H1 (cell line): ENCODE results near the gene RBM26. TPM values are rescaled to one million over a fixed set of nuclear protein-coding genes. Genes with fewer than 3 reads are reported as not detected.

ENCODE experiments used
- CTCF ChIA-PET: fragments of 300-600 bp; sonication (Branson Sonifier 250); formaldehyde crosslinking; loops from one replicate; lab custom pipeline; 2021; ENCODE audit not compliant: partially characterized antibody; lab: Charles Lee
- POLR2A ChIA-PET: fragments of 300-600 bp; sonication (Branson Sonifier 250); formaldehyde crosslinking; loops from one replicate; lab custom pipeline; 2021; ENCODE audit warnings: inconsistent platforms; ENCODE audit not compliant: partially characterized antibody; lab: Charles Lee
- DNase-seq, 2 experiments: peaks; one replicate each; pipeline versions ENCODE4 v3.0.0 to v3.0.0-alpha.2; 2010 to 2022; ENCODE audit warnings: low spot score in 2 of 2, low read depth in 1 of 2, mixed read lengths in 1 of 2
- FAIRE-seq: peaks from 2 replicates; lab custom pipeline; 2011; peaks lifted over from hg19 to GRCh38; lab: Jason Lieb, UNC
- H2AFZ ChIP-seq: 2 replicates; pipeline ENCODE4 v1.8.1; 2012; ENCODE audit warnings: low read length, inconsistent platforms
- H2AK5ac ChIP-seq: 2 replicates; pipeline ENCODE4 v1.6.1; 2013; ENCODE audit warnings: low read depth, low read length
- H2BK120ac ChIP-seq: replicated peaks from 2 replicates; pipeline ENCODE3; 2013; ENCODE audit warnings: low read depth, low read length, inconsistent platforms
- H2BK12ac ChIP-seq: 2 replicates; pipeline ENCODE4 v1.6.1; 2013; ENCODE audit warnings: low read depth, low read length
- H2BK15ac ChIP-seq: 2 replicates; pipeline ENCODE4 v1.6.1; 2013; ENCODE audit warnings: low read length
- H2BK20ac ChIP-seq: 2 replicates; pipeline ENCODE4 v1.6.1; 2013; ENCODE audit warnings: low read length
- H2BK5ac ChIP-seq: 2 replicates; pipeline ENCODE4 v1.6.1; 2013; ENCODE audit warnings: low read depth, low read length
- H3K14ac ChIP-seq: 2 replicates; pipeline ENCODE4 v1.6.1; 2013; ENCODE audit warnings: inconsistent platforms; ENCODE audit not compliant: insufficient read length
- H3K18ac ChIP-seq: 2 replicates; pipeline ENCODE4 v1.6.1; 2013; ENCODE audit warnings: low read length; ENCODE audit errors: extremely low read depth
- H3K23ac ChIP-seq: 2 replicates; pipeline ENCODE4 v1.6.1; 2013; ENCODE audit warnings: inconsistent platforms; ENCODE audit not compliant: insufficient read length
- H3K23me2 ChIP-seq: 2 replicates; pipeline ENCODE4 v1.6.1; 2013; ENCODE audit warnings: low read depth, low read length
- H3K27ac ChIP-seq: 2 replicates; pipeline ENCODE4 v1.6.1; 2011; ENCODE audit warnings: low read depth, low read length, inconsistent platforms
- H3K27me3 ChIP-seq, 4 experiments: replicated peaks in 1 of 4; 1 replicate in 1 of 4; 2 replicates in 3 of 4; pipeline versions ENCODE4 v1.6.1 to v1.8.1; 2011 to 2013; ENCODE audit warnings: low read length in 3 of 4, mild to moderate bottlenecking in 3 of 4, inconsistent platforms in 2 of 4, mixed read lengths in 2 of 4, moderate library complexity in 1 of 4; ENCODE audit not compliant: control insufficient read depth in 3 of 4, insufficient read depth in 3 of 4; ENCODE audit errors: extremely low read depth in 1 of 4
- H3K36me3 ChIP-seq, 4 experiments: 2 replicates each; pipeline versions ENCODE4 v1.6.1 to v1.8.1; 2011 to 2013; ENCODE audit warnings: mild to moderate bottlenecking in 4 of 4, low read length in 3 of 4, moderate library complexity in 2 of 4, control low read depth in 1 of 4, inconsistent platforms in 1 of 4; ENCODE audit not compliant: insufficient read depth in 4 of 4, control insufficient read depth in 2 of 4
- H3K4ac ChIP-seq: replicated peaks from 2 replicates; pipeline ENCODE3; 2013; ENCODE audit warnings: low read length, low read depth, mixed read lengths, inconsistent platforms; ENCODE audit not compliant: insufficient read length
- H3K4me1 ChIP-seq, 4 experiments: replicated peaks in 1 of 4; 1 replicate in 1 of 4; 2 replicates in 3 of 4; pipeline versions ENCODE4 v1.6.1 to v1.8.1; 2011 to 2013; ENCODE audit warnings: low read length in 3 of 4, inconsistent platforms in 2 of 4, mixed read lengths in 1 of 4; ENCODE audit not compliant: insufficient read depth in 4 of 4, control insufficient read depth in 3 of 4
- H3K4me2 ChIP-seq, 2 experiments: 2 replicates each; pipeline versions ENCODE4 v1.6.1 to v1.8.1; 2011 to 2013; ENCODE audit warnings: low read depth in 2 of 2, low read length in 2 of 2, control low read depth in 1 of 2, inconsistent platforms in 1 of 2, mild to moderate bottlenecking in 1 of 2; ENCODE audit not compliant: insufficient read depth in 1 of 2
- H3K4me3 ChIP-seq, 4 experiments: fragments of 200-600, 300-600 bp in 1 of 4; sonication (generic), shearing (Covaris generic), sonication (Bioruptor Twin) in 1 of 4; 2 replicates each; pipeline versions ENCODE4 v1.5.1 to v1.8.1; 2011 to 2016; ENCODE audit warnings: low read length in 4 of 4, low read depth in 3 of 4, control low read depth in 2 of 4, inconsistent platforms in 2 of 4, mild to moderate bottlenecking in 2 of 4, mixed read lengths in 1 of 4, moderate library complexity in 1 of 4; ENCODE audit not compliant: insufficient read depth in 2 of 4; ENCODE audit errors: extremely low read depth in 1 of 4
- H3K56ac ChIP-seq: replicated peaks from 2 replicates; pipeline ENCODE3; 2013; ENCODE audit warnings: low read depth, mild to moderate bottlenecking, mixed read lengths, low read length, inconsistent platforms; ENCODE audit not compliant: insufficient read length
- H3K79me1 ChIP-seq: 2 replicates; pipeline ENCODE4 v1.6.1; 2013; ENCODE audit warnings: low read depth, low read length, control low read depth
- H3K79me2 ChIP-seq, 2 experiments: 2 replicates each; pipeline versions ENCODE4 v1.6.1 to v1.8.1; 2012 to 2013; ENCODE audit warnings: low read length in 2 of 2, mild to moderate bottlenecking in 2 of 2, inconsistent platforms in 1 of 2; ENCODE audit not compliant: insufficient read depth in 2 of 2, control insufficient read depth in 1 of 2
- H3K9ac ChIP-seq, 4 experiments: replicated peaks in 1 of 4; 1 replicate in 1 of 4; 2 replicates in 3 of 4; pipeline versions ENCODE4 v1.6.1 to v1.8.1; 2011 to 2013; ENCODE audit warnings: low read depth in 3 of 4, low read length in 3 of 4, control low read depth in 2 of 4, mild to moderate bottlenecking in 2 of 4, moderate library complexity in 2 of 4, inconsistent platforms in 1 of 4; ENCODE audit errors: extremely low read depth in 1 of 4
- H3K9me3 ChIP-seq, 2 experiments: 2 replicates each; pipeline versions ENCODE4 v1.6.1 to v1.8.1; 2012 to 2013; ENCODE audit warnings: mild to moderate bottlenecking in 2 of 2, moderate library complexity in 2 of 2, control low read depth in 1 of 2, inconsistent platforms in 1 of 2, low read depth in 1 of 2, low read length in 1 of 2, mixed read lengths in 1 of 2; ENCODE audit not compliant: insufficient read depth in 2 of 2
- H4K20me1 ChIP-seq, 2 experiments: replicated peaks in 1 of 2; 2 replicates each; pipeline versions ENCODE3 to v1.8.1; 2011 to 2013; ENCODE audit warnings: inconsistent platforms in 2 of 2, low read length in 2 of 2, mild to moderate bottlenecking in 1 of 2; ENCODE audit not compliant: insufficient read depth in 2 of 2, control insufficient read depth in 1 of 2
- H4K5ac ChIP-seq: 2 replicates; pipeline ENCODE4 v1.6.1; 2013; ENCODE audit warnings: low read length, low read depth, mixed read lengths, inconsistent platforms; ENCODE audit not compliant: insufficient read length
- H4K8ac ChIP-seq: 2 replicates; pipeline ENCODE4 v1.8.0; 2013; ENCODE audit warnings: mild to moderate bottlenecking, moderate library complexity, low read length, inconsistent platforms; ENCODE audit not compliant: insufficient read depth; ENCODE audit errors: extremely low read depth
- H4K91ac ChIP-seq: replicated peaks from 2 replicates; pipeline ENCODE3; 2013; ENCODE audit warnings: low read length, mixed read lengths, inconsistent platforms; ENCODE audit not compliant: insufficient read length
- ASH2L ChIP-seq: fragments of 200-600, 300-600 bp; sonication (generic); IDR thresholded peaks from one replicate; pipeline ENCODE4 v1.7.1; 2017; ENCODE audit warnings: low read length
- JUND ChIP-seq: IDR thresholded peaks from 2 replicates; pipeline ENCODE4 v1.6.1; 2011; ENCODE audit warnings: mild to moderate bottlenecking, improper control_type of control experiment, low read length
- MAFK ChIP-seq: IDR thresholded peaks from 2 replicates; pipeline ENCODE4 v1.6.1; 2012; ENCODE audit warnings: low read depth, mild to moderate bottlenecking, improper control_type of control experiment, low read length
- POU5F1 ChIP-seq: IDR thresholded peaks from 2 replicates; pipeline ENCODE4 v1.6.1; 2011; ENCODE audit warnings: low read depth, mild to moderate bottlenecking, low read length, moderate library complexity
- SP2 ChIP-seq: IDR thresholded peaks from 2 replicates; pipeline ENCODE4 v1.6.1; 2012; ENCODE audit warnings: mild to moderate bottlenecking, low read length, inconsistent platforms
- TAF7 ChIP-seq: optimal IDR thresholded peaks from 2 replicates; pipeline ENCODE3; 2011; ENCODE audit warnings: low read depth, mild to moderate bottlenecking, inconsistent platforms, low read length, moderate library complexity, borderline replicate concordance
- WGBS, 2 experiments: shearing (Covaris generic) in 1 of 2; methylation state at CpG; one replicate each; pipeline versions ENCODE4 v1.1.6 to v1.1.7; 2013 to 2015; ENCODE audit warnings: low lambda C conversion rate in 2 of 2, mixed read lengths in 2 of 2, inconsistent platforms in 1 of 2, low coverage in 1 of 2, missing lambda C conversion rate in 1 of 2; ENCODE audit not compliant: insufficient replicate concordance in 2 of 2, insufficient coverage in 1 of 2, insufficient read length in 1 of 2; ENCODE audit errors: extremely low coverage in 1 of 2, missing lambda C conversion rate in 1 of 2; 5-methylcytosine and 5-hydroxymethylcytosine counted together
- polyA plus RNA-seq, 7 experiments: library from polyadenylated mRNA; depleted of rRNA in 3 of 7; stranded (reverse) in 5 of 7; unstranded in 2 of 7; fragments of >200 nt in 5 of 7; fragments of 200-250 nt in 2 of 7; gene quantifications; 1 replicate in 5 of 7; 2 replicates in 1 of 7; 4 replicates in 1 of 7; pipeline versions ENCODE4 v1.2.1 to v1.2.3, GENCODE V29; 2011 to 2013; ENCODE audit warnings: missing spikeins in 2 of 7, mixed read lengths in 2 of 7
- total RNA-seq: library from RNA; stranded (reverse); fragmentation: NEBNext Ultra II Directional; extraction: Animal tissue kit (Norgen Biotek cat#: 25700); gene quantifications from 2 replicates; pipeline ENCODE4 v1.2.1, GENCODE V29; 2021

RBM26 gene
- total and polyA plus RNA-seq, 2 of the 8 experiments (the other 6 are each of a cell fraction or from before 2014, with no cell fraction given): 20.3 to 65.5 TPM

DNA sequence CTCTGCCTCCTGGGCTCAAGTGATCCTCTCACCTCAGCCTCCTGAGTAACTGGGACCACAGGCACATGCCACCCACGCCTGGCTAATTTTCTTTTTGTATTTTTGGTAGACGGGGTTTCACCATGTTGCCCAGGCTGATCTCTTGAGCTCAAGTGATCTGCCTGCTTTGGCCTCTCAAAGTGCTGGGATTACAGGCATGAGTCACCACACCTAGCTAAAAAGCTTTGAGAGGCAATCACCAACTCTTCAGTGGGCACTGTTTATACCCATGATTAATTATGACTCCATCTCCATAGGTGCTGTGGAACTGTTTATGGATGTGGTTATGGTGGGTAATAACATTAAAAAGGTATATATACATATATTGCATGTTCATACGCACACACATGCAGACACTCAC, 7.5 kb upstream of the RBM26 start:
- H2AK5ac ChIP-seq: no peak overlapping the region
- H4K20me1 ChIP-seq: no peaks in the 10 kb centered on the region
- no peak overlapping the region for H2BK5ac ChIP-seq
- no peak overlapping the region for H3K9ac ChIP-seq
- no peak overlapping the region for H3K4ac ChIP-seq
- no peak overlapping the region for H3K18ac ChIP-seq
- no peak overlapping the region for H2BK15ac ChIP-seq
- no peaks in the 10 kb centered on the region for H3K79me1 ChIP-seq
- TF ChIP-seq TAF7 (no peak), JUND (no peak), SP2 (no peak), POU5F1 (no peak), ASH2L (no peak), MAFK (no peak)
- POLR2A ChIA-PET: no interaction called here
- no peak overlapping the region for H2BK20ac ChIP-seq
- no peaks in the 10 kb centered on the region for H3K27me3 ChIP-seq
- CTCF ChIA-PET: interaction anchor here (1.0 to 3.3 kb wide), 4 partner anchors 10 to 127 kb away, joined by 3 to 22 read pairs (median 3); no protein-coding TSS in a partner anchor
- WGBS, 2 experiments: 93% methylated on average over 3 of the region's 3 CpGs; no CpG with 5 or more reads in 1 of the 2 experiments
- H3K14ac ChIP-seq: no peak overlapping the region
- no peak for FAIRE-seq
- H3K23me2 ChIP-seq: no peaks in the 10 kb centered on the region; the same call in 1 of the 2 replicates
- no peak overlapping the region for H4K8ac ChIP-seq
- no peak overlapping the region for H2AFZ ChIP-seq
- H2BK12ac ChIP-seq: no peak overlapping the region
- H3K79me2 ChIP-seq: no peaks in the 10 kb centered on the region
- no peak for DNase-seq
- H3K4me1 ChIP-seq: no peaks in the 10 kb centered on the region
- no peak overlapping the region for H4K5ac ChIP-seq
- no peak overlapping the region for H3K56ac ChIP-seq
- no peak overlapping the region for H3K27ac ChIP-seq
- no peak overlapping the region for H3K4me3 ChIP-seq
- H3K9me3 ChIP-seq: no peaks in the 10 kb centered on the region
- H2BK120ac ChIP-seq: no peak overlapping the region
- peaks cover 0 to 7% (median 2%) of the 10 kb centered on the region in 4 experiments; a peak in 3 of 8 replicates for H3K36me3 ChIP-seq
- H3K23ac ChIP-seq: no peak overlapping the region
- no peak overlapping the region for H4K91ac ChIP-seq
- H3K4me2 ChIP-seq: no peak overlapping the region
